HCT116 (cell line): ENCODE results near the gene MOK. TPM values are rescaled to one million over a fixed set of nuclear protein-coding genes. Genes with fewer than 3 reads are reported as not detected.

Experiments
- ATAC-seq: fragments of 200-7000 bp; cut with Tn5 transposase; 2 replicates; pipeline ENCODE4 v1.9.1; 2020; ENCODE audit warnings: mild to moderate bottlenecking, moderate library complexity
- BruUV-seq: library from RNA; stranded (reverse); fragments of 400-500 nt; replicated peaks from 2 replicates; lab custom pipeline; 2021; lab: Mats Ljungman, UMichigan
- CTCF ChIA-PET: fragments of 300-600 bp; sonication (Branson Sonifier 250); formaldehyde crosslinking; loops from one replicate; lab custom pipeline; 2021; ENCODE audit warnings: antibody characterized with exemption; lab: Charles Lee
- POLR2A ChIA-PET: fragments of 300-600, 350-600 bp; sonication (Branson Sonifier 250); formaldehyde crosslinking; loops from one replicate; lab custom pipeline; 2021; ENCODE audit warnings: antibody characterized with exemption; lab: Charles Lee
- RAD21 ChIA-PET, 2 experiments: fragments of 300-600 bp; sonication (Branson Sonifier 250); formaldehyde crosslinking; loops; one replicate each; lab custom pipeline; 2023; ENCODE audit warnings: low total read pairs in 2 of 2; ENCODE audit not compliant: uncharacterized antibody in 2 of 2, unreplicated experiment in 2 of 2, low non-redundant PET in 1 of 2; lab: Charles Lee
- DNase-seq: peaks from one replicate; pipeline ENCODE4 v3.0.0-alpha.2; 2010; ENCODE audit warnings: low read depth, low spot score
- H2AFZ ChIP-seq: fragments of 200-600 bp; shearing (Covaris generic), sonication (generic); 2 replicates; pipeline ENCODE4 v1.6.1; 2017; ENCODE audit warnings: low read depth, mixed run types, mixed read lengths, antibody characterized with exemption, low read length; ENCODE audit not compliant: poor library complexity, severe bottlenecking
- H3K27ac ChIP-seq: 2 replicates; pipeline ENCODE4 v1.5.1; 2012; ENCODE audit warnings: low read depth, low read length
- H3K27me3 ChIP-seq: fragments of 200-600 bp; sonication (generic); 2 replicates; pipeline ENCODE4 v1.6.1; 2016; ENCODE audit warnings: mixed run types, low read length, mixed read lengths; ENCODE audit not compliant: insufficient read depth
- H3K36me3 ChIP-seq, 2 experiments: fragments of 200-500 bp in 1 of 2; fragments of 200-600 bp in 1 of 2; sonication (Bioruptor generic) in 1 of 2; sonication (generic) in 1 of 2; 2 replicates each; pipeline versions ENCODE4 v1.5.1 to v1.6.1; 2014 to 2016; ENCODE audit warnings: low read length in 2 of 2, inconsistent platforms in 1 of 2, mixed read lengths in 1 of 2, mixed run types in 1 of 2; ENCODE audit not compliant: insufficient read depth in 2 of 2, control insufficient read depth in 1 of 2
- H3K4me1 ChIP-seq, 2 experiments: fragments of 200-600 bp in 1 of 2; sonication (generic) in 1 of 2; 2 replicates each; pipeline versions ENCODE4 v1.5.1 to v1.6.1; 2012 to 2017; ENCODE audit warnings: low read length in 2 of 2, inconsistent platforms in 1 of 2, mild to moderate bottlenecking in 1 of 2, mixed read lengths in 1 of 2, mixed run types in 1 of 2, moderate library complexity in 1 of 2; ENCODE audit not compliant: insufficient read depth in 2 of 2, control insufficient read depth in 1 of 2
- H3K4me2 ChIP-seq: fragments of 200-600 bp; sonication (generic); 2 replicates; pipeline ENCODE4 v1.6.1; 2017; ENCODE audit warnings: mixed run types, low read length, mixed read lengths
- H3K4me3 ChIP-seq, 2 experiments: fragments of 200-600 bp in 1 of 2; sonication (generic) in 1 of 2; replicated peaks in 1 of 2; 2 replicates each; pipeline ENCODE4 v1.5.1; 2011 to 2016; ENCODE audit warnings: low read length in 2 of 2, control low read depth in 1 of 2, low read depth in 1 of 2, mild to moderate bottlenecking in 1 of 2, mixed read lengths in 1 of 2, mixed run types in 1 of 2
- H3K79me2 ChIP-seq: fragments of 200-600 bp; sonication (generic); 2 replicates; pipeline ENCODE4 v1.6.1; 2017; ENCODE audit warnings: mild to moderate bottlenecking, mixed run types, low read length, moderate library complexity, mixed read lengths; ENCODE audit not compliant: insufficient read depth
- H3K9ac ChIP-seq: fragments of 200-600 bp; sonication (generic); 2 replicates; pipeline ENCODE4 v1.6.1; 2016; ENCODE audit warnings: low read length, mixed read lengths
- H3K9me2 ChIP-seq: fragments of 200-600 bp; sonication (generic), shearing (Covaris generic); 2 replicates; pipeline ENCODE4 v1.6.1; 2017; ENCODE audit warnings: mixed run types, mild to moderate bottlenecking, moderate library complexity; ENCODE audit not compliant: insufficient read depth
- H3K9me3 ChIP-seq, 2 experiments: fragments of 200-500 bp in 1 of 2; fragments of 200-600 bp in 1 of 2; sonication (Bioruptor generic) in 1 of 2; sonication (generic) in 1 of 2; 2 replicates each; pipeline ENCODE4 v1.6.1; 2014 to 2017; ENCODE audit warnings: low read length in 2 of 2, mixed read lengths in 2 of 2, inconsistent platforms in 1 of 2, low read depth in 1 of 2, mild to moderate bottlenecking in 1 of 2, mixed run types in 1 of 2, moderate library complexity in 1 of 2; ENCODE audit not compliant: control insufficient read depth in 1 of 2, insufficient read depth in 1 of 2
- H4K20me1 ChIP-seq: fragments of 200-600 bp; sonication (generic), shearing (Covaris generic); 2 replicates; pipeline ENCODE4 v1.6.1; 2017; ENCODE audit warnings: mixed run types, mild to moderate bottlenecking, moderate library complexity; ENCODE audit not compliant: insufficient read depth
- ATF3 ChIP-seq: IDR thresholded peaks from 2 replicates; pipeline ENCODE4 v1.6.1; 2012
- CEBPB ChIP-seq: IDR thresholded peaks from 2 replicates; pipeline ENCODE4 v1.6.1; 2012; ENCODE audit warnings: low read depth
- ELF1 ChIP-seq: IDR thresholded peaks from 2 replicates; pipeline ENCODE4 v1.6.1; 2012; ENCODE audit warnings: low read depth, borderline replicate concordance
- EZH2 ChIP-seq: fragments of 200-600 bp; sonication (generic); IDR thresholded peaks from 2 replicates; pipeline ENCODE4 v1.6.1; 2017; ENCODE audit warnings: antibody characterized with exemption, mixed run types
- EZH2phosphoT487 ChIP-seq: fragments of 200-600 bp; IDR thresholded peaks from 2 replicates; pipeline ENCODE4 v1.6.1; 2018; ENCODE audit warnings: antibody characterized with exemption, borderline replicate concordance
- FOSL1 ChIP-seq: IDR thresholded peaks from 2 replicates; pipeline ENCODE4 v1.6.1; 2012; ENCODE audit warnings: low read depth
- JUND ChIP-seq: IDR thresholded peaks from 2 replicates; pipeline ENCODE4 v1.6.1; 2012
- MAX ChIP-seq: IDR thresholded peaks from 2 replicates; pipeline ENCODE4 v1.6.1; 2012
- POLR2A ChIP-seq: IDR thresholded peaks from 2 replicates; pipeline ENCODE4 v1.7.0; 2011; ENCODE audit warnings: borderline replicate concordance; ENCODE audit not compliant: insufficient read depth, insufficient read length; ENCODE audit errors: extremely low read depth
- POLR2AphosphoS5 ChIP-seq: IDR thresholded peaks from 2 replicates; pipeline ENCODE4 v1.6.1; 2011; ENCODE audit warnings: mild to moderate bottlenecking, low read depth, low read length, moderate library complexity
- REST ChIP-seq: IDR thresholded peaks from 2 replicates; pipeline ENCODE4 v1.6.1; 2012; ENCODE audit warnings: low read depth
- SIN3A ChIP-seq: IDR thresholded peaks from 2 replicates; pipeline ENCODE4 v1.6.1; 2012; ENCODE audit warnings: low read depth
- SP1 ChIP-seq: IDR thresholded peaks from 2 replicates; pipeline ENCODE4 v1.6.1; 2012; ENCODE audit warnings: low read depth
- SRF ChIP-seq: IDR thresholded peaks from 2 replicates; pipeline ENCODE4 v1.6.1; 2012; ENCODE audit warnings: low read depth
- TCF7L2 ChIP-seq: IDR thresholded peaks from 2 replicates; pipeline ENCODE4 v1.7.0; 2011; ENCODE audit warnings: borderline replicate concordance, inconsistent platforms; ENCODE audit not compliant: insufficient read depth, insufficient read length; ENCODE audit errors: extremely low read depth
- YY1 ChIP-seq: IDR thresholded peaks from 2 replicates; pipeline ENCODE4 v1.6.1; 2011; ENCODE audit warnings: low read length, low read depth, moderate library complexity, mild to moderate bottlenecking; ENCODE audit not compliant: insufficient replicate concordance; ENCODE audit errors: extremely low read depth
- ZBTB33 ChIP-seq: IDR thresholded peaks from 2 replicates; pipeline ENCODE4 v1.6.1; 2011; ENCODE audit warnings: mild to moderate bottlenecking, low read length, moderate library complexity; ENCODE audit not compliant: insufficient replicate concordance; ENCODE audit errors: extremely low read depth
- ZFX ChIP-seq: fragments of 450-650 bp; IDR thresholded peaks from 2 replicates; pipeline ENCODE4 v1.6.1; 2017
- ZNF274 ChIP-seq: fragments of 200-500 bp; sonication (Bioruptor generic); IDR thresholded peaks from 2 replicates; pipeline ENCODE4 v1.6.1; 2014; ENCODE audit warnings: mild to moderate bottlenecking, low read depth, low read length, inconsistent platforms
- intact Hi-C: fragments of 100-400 bp; cut with micrococcal nuclease; formaldehyde crosslinking; loops from 2 replicates; pipeline ENCODE4 v1.10.0; 2022
- total RNA-seq: library from RNA; stranded (reverse); gene quantifications from one replicate; pipeline ENCODE4 v1.2.1, GENCODE V29; 2021; ENCODE audit not compliant: unreplicated experiment

MOK gene
- total RNA-seq, 1 experiment from 2014 or later = 9.4 TPM

- Histone ChIP-seq H3K4me1 (peaks cover 36 to 69% of the 10 kb centered on the region in 2 experiments), H2AFZ (no peak overlapping the region), H3K27ac (peak overlapping the region; percentile 66), H3K27me3 (no peaks in the 10 kb centered on the region), H3K4me3 (peak overlapping the region; percentile 5 to 20; a peak in 2 of 4 replicates), H4K20me1 (no peaks in the 10 kb centered on the region), H3K9ac (peak overlapping the region; percentile 54), H3K9me3 (no peaks in the 10 kb centered on the region), H3K36me3 (no peaks in the 10 kb centered on the region), H3K79me2 (no peaks in the 10 kb centered on the region), H3K4me2 (peak overlapping the region; percentile 72), H3K9me2 (no peaks in the 10 kb centered on the region)
- ChIA-PET CTCF (no interaction called here), POLR2A (no interaction called here), RAD21 (interaction anchor here in 1 of 2 experiments (0.6 kb wide), 1 partner anchor 160 kb away, joined by 4 read pairs; no protein-coding TSS in a partner anchor)
- intact Hi-C loops = no loop called here
- DNase-seq (no peak), ATAC-seq (peak; percentile 2; the same call in 1 of the 2 replicates)
- TF ChIP-seq SIN3A (no peak), EZH2 (no peak), ZFX (no peak), POLR2A (no peak), JUND (no peak), SP1 (no peak), YY1 (no peak), ZBTB33 (no peak), ELF1 (no peak), FOSL1 (no peak), EZH2phosphoT487 (no peak), ATF3 (no peak), ZNF274 (no peak), SRF (no peak), MAX (no peak), POLR2AphosphoS5 (no peak), TCF7L2 (no peak), REST (no peak), CEBPB (no peak)
- no TSS peak for BruUV-seq
Measured at GRCh38 chr14:102280376-102280962, 24.5 kb downstream of the MOK start.
